Lung (tissue), 12 donors: Measurements from ENCODE around the gene RBPJL. TPM values are rescaled to one million over a fixed set of nuclear protein-coding genes. Genes with fewer than 3 reads are reported as not detected.

ENCODE experiments used
- ATAC-seq: fragments of 200-7000 bp; cut with Tn5 transposase; one replicate; pipeline ENCODE4 v1.9.1; 2020; ENCODE audit warnings: moderate number of reproducible peaks; ENCODE audit not compliant: insufficient read depth, low FRiP score
- DNase-seq, 3 donors: peaks; one replicate each; pipeline ENCODE4 v3.0.0-alpha.2; 2013 to 2017
- H3K27ac ChIP-seq, 2 donors: one replicate each; pipeline ENCODE4 v1.5.1; 2013; ENCODE audit warnings: mild to moderate bottlenecking in 2 of 2, moderate library complexity in 2 of 2, control low read depth in 1 of 2, inconsistent platforms in 1 of 2, low read depth in 1 of 2, low read length in 1 of 2
- H3K27me3 ChIP-seq, 3 donors: one replicate each; pipeline ENCODE4 v1.5.1; 2013; ENCODE audit warnings: low read length in 2 of 3; ENCODE audit not compliant: control insufficient read depth in 3 of 3, insufficient read depth in 3 of 3
- H3K36me3 ChIP-seq, 4 donors: one replicate each; pipeline ENCODE4 v1.5.1; 2013; ENCODE audit warnings: low read length in 4 of 4, mild to moderate bottlenecking in 1 of 4, moderate library complexity in 1 of 4; ENCODE audit not compliant: control insufficient read depth in 4 of 4, insufficient read depth in 4 of 4
- H3K4me1 ChIP-seq, 5 donors: one replicate each; pipeline ENCODE4 v1.5.1; 2013; ENCODE audit warnings: low read length in 5 of 5, mild to moderate bottlenecking in 2 of 5, moderate library complexity in 1 of 5; ENCODE audit not compliant: control insufficient read depth in 5 of 5, insufficient read depth in 5 of 5
- H3K4me3 ChIP-seq: one replicate; pipeline ENCODE4 v1.5.1; 2013; ENCODE audit warnings: mild to moderate bottlenecking, control low read depth, moderate library complexity
- H3K9ac ChIP-seq, 2 donors: one replicate each; pipeline ENCODE4 v1.5.1; 2013; ENCODE audit warnings: low read length in 2 of 2, control low read depth in 1 of 2; ENCODE audit not compliant: insufficient read depth in 1 of 2
- H3K9me3 ChIP-seq, 4 donors: one replicate each; pipeline ENCODE4 v1.5.1; 2013; ENCODE audit warnings: low read length in 3 of 4, mild to moderate bottlenecking in 1 of 4, moderate library complexity in 1 of 4; ENCODE audit not compliant: control insufficient read depth in 4 of 4, insufficient read depth in 3 of 4
- CTCF ChIP-seq: IDR thresholded peaks from 2 replicates; pipeline ENCODE4 v1.5.1; 2012; ENCODE audit warnings: mild to moderate bottlenecking; ENCODE audit errors: control extremely low read depth, extremely low read depth
- WGBS, 2 donors: extraction: QIAGEN DNeasy Blood & Tissue Kit; methylation state at CpG; one replicate each; pipeline ENCODE4 v1.1.7; 2013; 5-methylcytosine and 5-hydroxymethylcytosine counted together
- polyA plus RNA-seq, 2 donors: library from polyadenylated mRNA; stranded (reverse); fragments of 200-250 nt; gene quantifications; one replicate each; pipeline ENCODE4 v1.2.1, GENCODE V29; 2013
- total RNA-seq, 2 donors: library from RNA; depleted of rRNA in 1 of 2; stranded (reverse); fragments of >200 nt in 1 of 2; gene quantifications; one replicate each; pipeline ENCODE4 v1.2.1, GENCODE V29; 2014 to 2021
- donor health status: control.
- donor health status: control.
- donor health status: Bipolar disorder and iron deficiency.
- donor health status: healthy.
- donor health status: DM: yes; HTN: yes; CAD: no.

Gene RBPJL
- total and polyA plus RNA-seq, 4 donors: 0.12 TPM; not detected in 3

- Histone ChIP-seq H3K9me3 (no peaks in the 10 kb centered on the region), H3K4me1 (no peaks in the 10 kb centered on the region), H3K36me3 (peaks cover 5 to 16% (median 9%) of the 10 kb centered on the region in 4 donors), H3K4me3 (no peak overlapping the region), H3K27me3 (peaks cover 0 to under 1% (median 0%) of the 10 kb centered on the region in 3 donors), H3K9ac (no peak overlapping the region), H3K27ac (no peak overlapping the region)
- no peak for DNase-seq
- no peak for ATAC-seq
- TF ChIP-seq CTCF: no peak
Observed at GRCh38 chr20:45323731-45324130, 17.1 kb downstream of the RBPJL start.

GRCh38 chr20:45325371-45325770, 18.7 kb downstream of the RBPJL start:
- Histone ChIP-seq H3K4me3 (no peak overlapping the region), H3K4me1 (peaks cover 0 to 3% (median 0%) of the 10 kb centered on the region in 5 donors), H3K36me3 (peaks cover 9 to 26% (median 18%) of the 10 kb centered on the region in 4 donors), H3K9me3 (no peaks in the 10 kb centered on the region), H3K9ac (no peak overlapping the region), H3K27ac (no peak overlapping the region), H3K27me3 (no peaks in the 10 kb centered on the region)
- no peak for DNase-seq
- ATAC-seq: no peak
- TF ChIP-seq CTCF: no peak
- WGBS, 2 donors: 78 to 79% methylated on average over 6 of the region's 6 CpGs

- H3K36me3 ChIP-seq: peaks cover 14 to 41% (median 26%) of the 10 kb centered on the region in 4 donors
- WGBS, 2 donors: 89 to 92% methylated on average over 4 of the region's 4 CpGs
- H3K9ac ChIP-seq: no peak overlapping the region
- H3K4me3 ChIP-seq: no peak overlapping the region
- H3K27me3 ChIP-seq: no peaks in the 10 kb centered on the region
- DNase-seq (no peak), ATAC-seq (no peak)
- H3K27ac ChIP-seq: no peak overlapping the region
- H3K9me3 ChIP-seq: no peaks in the 10 kb centered on the region
- H3K4me1 ChIP-seq: peaks cover 0 to 3% (median 0%) of the 10 kb centered on the region in 5 donors
- no peak for TF ChIP-seq CTCF
Observed at GRCh38 chr20:45328451-45328850, 21.8 kb downstream of the RBPJL start.
